ENCODE measurements around the gene DSC3. TPM values are rescaled to one million over a fixed set of nuclear protein-coding genes. Genes with fewer than 3 reads are reported as not detected.

Gene DSC3
- total RNA-seq, 1 donor from 2014 or later, result 0.24 TPM

DNA sequence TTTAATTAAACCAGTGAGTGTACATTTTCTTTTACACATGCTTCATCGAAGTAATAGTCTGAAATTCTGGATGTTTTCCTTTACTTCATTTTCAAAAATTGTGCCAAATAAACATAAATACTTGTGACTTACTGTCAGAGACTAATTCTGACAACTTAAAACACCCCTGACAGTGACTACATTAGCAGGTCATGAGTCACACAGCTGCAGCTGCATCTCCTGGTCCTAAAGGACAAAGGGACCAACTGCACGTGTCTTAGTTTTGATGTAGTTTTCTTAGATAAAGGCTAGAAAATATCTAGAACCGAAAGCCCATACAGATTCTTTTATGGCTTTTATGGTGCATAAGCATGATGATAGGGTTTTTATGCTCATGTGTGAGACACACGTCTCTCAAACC lies 29.6 kb upstream of the DSC3 start:
- no peaks in the 10 kb centered on the region for H3K4me1 ChIP-seq
- TF ChIP-seq CTCF (IDR thresholded peaks at IDR 0.05), result no peak
- ATAC-seq (no peak), DNase-seq (no peak)
- no peaks in the 10 kb centered on the region for H3K9me3 ChIP-seq
- H3K27me3 ChIP-seq (ENCODE audit: low read depth), result no peaks in the 10 kb centered on the region
- H3K27ac ChIP-seq, result no peak overlapping the region
- intact Hi-C loops (cut with DNase I), result no loop called here
- H3K4me3 ChIP-seq, result no peak overlapping the region
- peaks cover 14% of the 10 kb centered on the region for H3K36me3 ChIP-seq

DNA sequence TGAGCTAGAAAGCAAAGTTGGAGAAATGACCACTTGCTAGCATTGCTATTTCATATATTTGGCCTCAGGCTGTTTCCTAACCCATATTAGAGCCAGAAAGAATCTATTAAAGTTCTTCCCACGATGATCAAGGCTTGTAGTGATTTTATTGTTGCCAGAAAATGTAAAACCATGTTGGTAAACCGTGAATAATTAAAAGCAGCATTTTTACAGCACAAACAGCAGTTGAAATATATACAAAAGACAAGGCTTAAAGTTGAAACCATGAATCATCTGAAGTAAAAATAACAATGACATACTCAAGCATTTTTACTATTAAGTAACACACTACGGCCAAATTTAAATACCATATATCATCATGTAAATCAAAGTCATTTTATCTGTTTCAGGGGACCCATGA lies 27.7 kb upstream of the DSC3 start:
- DNase-seq (no peak), ATAC-seq (no peak)
- no peaks in the 10 kb centered on the region for H3K4me1 ChIP-seq
- intact Hi-C loops (cut with DNase I), result no loop called here
- H3K4me3 ChIP-seq, result no peak overlapping the region
- no peaks in the 10 kb centered on the region for H3K9me3 ChIP-seq
- no peaks in the 10 kb centered on the region for H3K27me3 ChIP-seq (ENCODE audit: low read depth)
- no peak for TF ChIP-seq CTCF (IDR thresholded peaks at IDR 0.05)
- peaks cover 14% of the 10 kb centered on the region for H3K36me3 ChIP-seq
- H3K27ac ChIP-seq, result no peak overlapping the region

- no peak overlapping the region for H3K4me3 ChIP-seq
- no peaks in the 10 kb centered on the region for H3K27me3 ChIP-seq (ENCODE audit: low read depth)
- no peak overlapping the region for H3K27ac ChIP-seq
- intact Hi-C loops (cut with DNase I), result no loop called here
- DNase-seq (no peak), ATAC-seq (no peak)
- no peak for TF ChIP-seq CTCF (IDR thresholded peaks at IDR 0.05)
- H3K4me1 ChIP-seq, result no peaks in the 10 kb centered on the region
- peaks cover 6% of the 10 kb centered on the region for H3K36me3 ChIP-seq
- no peaks in the 10 kb centered on the region for H3K9me3 ChIP-seq
These were observed 23.7 kb upstream of the DSC3 start for GRCh38 chr18:31066266-31066665.

GRCh38 chr18:31065036-31065773 lies 22.7 kb upstream of the DSC3 start:
- ATAC-seq (peak in 1 of 2 donors; percentile 40), DNase-seq (no peak)
- H3K27ac ChIP-seq, result no peak overlapping the region
- intact Hi-C loops (cut with DNase I), result no loop called here
- no peaks in the 10 kb centered on the region for H3K9me3 ChIP-seq
- peaks cover 6% of the 10 kb centered on the region for H3K36me3 ChIP-seq
- H3K4me1 ChIP-seq, result no peaks in the 10 kb centered on the region
- no peaks in the 10 kb centered on the region for H3K27me3 ChIP-seq (ENCODE audit: low read depth)
- H3K4me3 ChIP-seq, result no peak overlapping the region
- no peak for TF ChIP-seq CTCF (IDR thresholded peaks at IDR 0.05)

- H3K27me3 ChIP-seq (ENCODE audit: low read depth), result no peaks in the 10 kb centered on the region
- peaks cover 6% of the 10 kb centered on the region for H3K36me3 ChIP-seq
- no peak overlapping the region for H3K27ac ChIP-seq
- no peaks in the 10 kb centered on the region for H3K4me1 ChIP-seq
- no peak for TF ChIP-seq CTCF (IDR thresholded peaks at IDR 0.05)
- ATAC-seq, result no peak
- no peak for DNase-seq
- H3K9me3 ChIP-seq, result no peaks in the 10 kb centered on the region
- no peak overlapping the region for H3K4me3 ChIP-seq
- intact Hi-C loops (cut with DNase I), result no loop called here
These were observed 21.6 kb upstream of the DSC3 start for GRCh38 chr18:31064130-31064529.

All from lower lobe of right lung (tissue), 2 donors.